ENCODE measurements around the gene PPP1R3F. TPM values are rescaled to one million over a fixed set of nuclear protein-coding genes. Genes with fewer than 3 reads are reported as not detected.
"Not testable (repeated sequence)": the region's sequence is repeated elsewhere in the genome, so short reads cannot be mapped to it uniquely, and the experiment has no call there.

PPP1R3F gene
- total and polyA plus RNA-seq, 9 of the 15 experiments (the other 6 are each of a cell fraction or from before 2014, with no cell fraction given), result 0.03 to 0.91 (median 0.43) TPM; not detected in 1

DNA sequence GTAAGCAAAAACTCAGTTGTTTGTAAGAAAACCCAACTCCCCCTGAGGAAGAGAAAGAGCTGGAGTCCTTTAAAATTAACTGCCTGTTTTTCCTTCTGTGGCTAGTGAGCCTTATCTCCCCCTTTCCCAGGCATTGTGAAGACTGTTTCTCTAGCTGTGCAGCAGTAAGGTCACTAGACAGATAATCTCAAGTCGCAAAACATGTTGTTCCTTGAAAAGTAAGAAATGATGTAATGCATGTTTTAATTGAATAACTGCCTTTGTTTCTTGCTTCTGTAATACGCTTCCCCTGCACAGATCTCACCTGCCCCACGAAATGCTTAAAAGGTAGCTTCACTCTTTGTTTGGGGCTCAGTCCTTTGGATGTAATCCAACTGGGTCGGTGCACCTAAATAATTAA, 46.5 kb downstream of the PPP1R3F start (continued):
- TF ChIP-seq, protein P1, sequence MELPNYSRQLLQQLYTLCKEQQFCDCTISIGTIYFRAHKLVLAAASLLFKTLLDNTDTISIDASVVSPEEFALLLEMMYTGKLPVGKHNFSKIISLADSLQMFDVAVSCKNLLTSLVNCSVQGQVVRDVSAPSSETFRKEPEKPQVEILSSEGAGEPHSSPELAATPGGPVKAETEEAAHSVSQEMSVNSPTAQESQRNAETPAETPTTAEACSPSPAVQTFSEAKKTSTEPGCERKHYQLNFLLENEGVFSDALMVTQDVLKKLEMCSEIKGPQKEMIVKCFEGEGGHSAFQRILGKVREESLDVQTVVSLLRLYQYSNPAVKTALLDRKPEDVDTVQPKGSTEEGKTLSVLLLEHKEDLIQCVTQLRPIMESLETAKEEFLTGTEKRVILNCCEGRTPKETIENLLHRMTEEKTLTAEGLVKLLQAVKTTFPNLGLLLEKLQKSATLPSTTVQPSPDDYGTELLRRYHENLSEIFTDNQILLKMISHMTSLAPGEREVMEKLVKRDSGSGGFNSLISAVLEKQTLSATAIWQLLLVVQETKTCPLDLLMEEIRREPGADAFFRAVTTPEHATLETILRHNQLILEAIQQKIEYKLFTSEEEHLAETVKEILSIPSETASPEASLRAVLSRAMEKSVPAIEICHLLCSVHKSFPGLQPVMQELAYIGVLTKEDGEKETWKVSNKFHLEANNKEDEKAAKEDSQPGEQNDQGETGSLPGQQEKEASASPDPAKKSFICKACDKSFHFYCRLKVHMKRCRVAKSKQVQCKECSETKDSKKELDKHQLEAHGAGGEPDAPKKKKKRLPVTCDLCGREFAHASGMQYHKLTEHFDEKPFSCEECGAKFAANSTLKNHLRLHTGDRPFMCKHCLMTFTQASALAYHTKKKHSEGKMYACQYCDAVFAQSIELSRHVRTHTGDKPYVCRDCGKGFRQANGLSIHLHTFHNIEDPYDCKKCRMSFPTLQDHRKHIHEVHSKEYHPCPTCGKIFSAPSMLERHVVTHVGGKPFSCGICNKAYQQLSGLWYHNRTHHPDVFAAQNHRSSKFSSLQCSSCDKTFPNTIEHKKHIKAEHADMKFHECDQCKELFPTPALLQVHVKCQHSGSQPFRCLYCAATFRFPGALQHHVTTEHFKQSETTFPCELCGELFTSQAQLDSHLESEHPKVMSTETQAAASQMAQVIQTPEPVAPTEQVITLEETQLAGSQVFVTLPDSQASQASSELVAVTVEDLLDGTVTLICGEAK (IDR thresholded peaks at IDR 0.05), result no peak
- TF ChIP-seq, protein P1 (CRISPR knock-in tag; IDR thresholded peaks at IDR 0.05), result no peak
- peak; percentile 48 for TF ChIP-seq ARID1B (IDR thresholded peaks at IDR 0.05)
- peak; percentile 25; the same call in 1 of the 2 replicates for TF ChIP-seq NFIC (IDR thresholded peaks at IDR 0.05)
- 0 out of 2 replicates have a peak, but pooled peaks have one; percentile 24 for TF ChIP-seq DPF2 (IDR thresholded peaks at IDR 0.05)
- TF ChIP-seq SOX6 (IDR thresholded peaks at IDR 0.05), result 0 out of 2 replicates have a peak, but pooled peaks have one; percentile 36

DNA sequence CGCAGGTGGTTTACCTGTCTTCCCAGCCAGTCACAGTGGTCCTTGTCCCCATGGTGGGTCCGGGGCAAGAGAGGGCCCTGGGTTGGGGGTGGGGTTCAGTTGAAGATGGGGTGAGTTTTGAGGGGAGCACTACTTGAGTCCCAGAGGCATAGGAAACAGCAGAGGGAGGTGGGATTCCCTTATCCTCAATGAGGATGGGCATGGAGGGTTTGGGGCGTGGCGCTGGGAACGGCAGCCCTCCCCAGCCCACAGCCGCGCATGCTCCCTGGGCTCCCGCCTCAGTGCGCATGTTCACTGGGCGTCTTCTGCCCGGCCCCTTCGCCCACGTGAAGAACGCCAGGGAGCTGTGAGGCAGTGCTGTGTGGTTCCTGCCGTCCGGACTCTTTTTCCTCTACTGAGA, 52.1 kb downstream of the PPP1R3F start, which contains the start of gene GAGE12J:
TSS of gene GAGE12J (plus strand) at position 301 of the 400 bp plus-strand sequence. CDS start 1,157 bp downstream, outside the sequence.
- H3K4me2 ChIP-seq (ENCODE audit: insufficient read depth, low read length); BruUV-seq (replicated peaks); H3K27me3 ChIP-seq (ENCODE audit: control insufficient read depth in 2 of 2, insufficient read depth in 2 of 2, low read length in 2 of 2); H3K9me3 ChIP-seq (replicated peaks; ENCODE audit: control insufficient read depth, insufficient read depth, low read depth, low read length); DNase-seq (ENCODE audit: extremely low read depth in 1 of 4, low spot score in 3 of 4); intact Hi-C loops (cut with micrococcal nuclease); FAIRE-seq; POLR2A ChIA-PET; H4K20me1 ChIP-seq (replicated peaks; ENCODE audit: control insufficient read depth, insufficient read depth, low read length); ATAC-seq; H3K27ac ChIP-seq (ENCODE audit: extremely low read depth, low read depth, low read length); H3K9ac ChIP-seq (ENCODE audit: insufficient read depth in 1 of 2, low read depth in 2 of 2, low read length in 2 of 2); H3K79me2 ChIP-seq (ENCODE audit: control insufficient read depth, insufficient read depth, low read length); H3K4me1 ChIP-seq (replicated peaks in 1 of 2; ENCODE audit: control insufficient read depth in 2 of 2, insufficient read depth in 2 of 2, low read length in 2 of 2); H3K36me3 ChIP-seq (ENCODE audit: control insufficient read depth, insufficient read depth, low read length); H2AFZ ChIP-seq (ENCODE audit: low read depth, low read length); CTCF ChIA-PET (ENCODE audit: low intra/inter-chr PET ratio); in situ Hi-C loops (cut with MboI); H3K9me1 ChIP-seq (ENCODE audit: control insufficient read depth, insufficient read depth, low read length): not testable (repeated sequence)
- WGBS (ENCODE audit: insufficient coverage, low coverage, missing lambda C conversion rate), result no CpG with 5 or more reads among the region's 16 CpGs
- H3K4me3 ChIP-seq, result peak within 1 kb of the TSS; percentile 29

DNA sequence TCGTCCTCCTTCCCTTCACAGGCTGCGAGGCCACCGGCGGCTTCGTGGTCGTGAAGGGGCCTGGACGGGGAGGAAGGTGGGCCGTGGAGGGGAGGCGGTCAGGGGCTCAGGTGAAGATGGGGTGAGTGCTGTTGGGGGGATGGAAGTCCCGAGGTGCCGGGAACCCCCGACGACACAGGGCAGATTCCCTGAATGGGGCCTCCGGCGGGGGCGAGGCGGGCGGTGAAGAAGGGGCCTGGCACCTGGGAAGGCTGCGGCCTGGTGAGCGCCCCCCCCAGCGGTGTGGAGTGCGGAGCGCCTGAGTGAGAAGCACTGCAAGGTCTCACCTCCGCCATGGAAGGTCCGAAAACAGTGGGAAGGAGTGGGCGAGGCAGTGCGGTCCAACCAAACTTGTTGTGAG, 52.7 kb downstream of the PPP1R3F start:
- H3K9me3 ChIP-seq (replicated peaks; ENCODE audit: control insufficient read depth, insufficient read depth, low read depth, low read length); in situ Hi-C loops (cut with MboI); H3K79me2 ChIP-seq (ENCODE audit: control insufficient read depth, insufficient read depth, low read length); H3K4me2 ChIP-seq (ENCODE audit: insufficient read depth, low read length); DNase-seq (ENCODE audit: extremely low read depth in 1 of 4, low spot score in 3 of 4); H3K4me1 ChIP-seq (replicated peaks in 1 of 2; ENCODE audit: control insufficient read depth in 2 of 2, insufficient read depth in 2 of 2, low read length in 2 of 2); H3K9ac ChIP-seq (ENCODE audit: insufficient read depth in 1 of 2, low read depth in 2 of 2, low read length in 2 of 2); intact Hi-C loops (cut with micrococcal nuclease); POLR2A ChIA-PET; H3K27ac ChIP-seq (ENCODE audit: extremely low read depth, low read depth, low read length); H4K20me1 ChIP-seq (replicated peaks; ENCODE audit: control insufficient read depth, insufficient read depth, low read length); BruUV-seq (replicated peaks); ATAC-seq; H3K36me3 ChIP-seq (ENCODE audit: control insufficient read depth, insufficient read depth, low read length); FAIRE-seq; H2AFZ ChIP-seq (ENCODE audit: low read depth, low read length); CTCF ChIA-PET (ENCODE audit: low intra/inter-chr PET ratio); H3K9me1 ChIP-seq (ENCODE audit: control insufficient read depth, insufficient read depth, low read length); H3K27me3 ChIP-seq (ENCODE audit: control insufficient read depth in 2 of 2, insufficient read depth in 2 of 2, low read length in 2 of 2): not testable (repeated sequence)
- no CpG with 5 or more reads among the region's 27 CpGs for WGBS (ENCODE audit: insufficient coverage, low coverage, missing lambda C conversion rate)
- peak overlapping the region; percentile 29 for H3K4me3 ChIP-seq

Data from K562 (cell line).